Ishikawa (cell line): Measurements from ENCODE around the gene CGGBP1.

Source experiments
- CEBPB ChIP-seq: IDR thresholded peaks from 2 replicates; pipeline ENCODE4 v1.6.1; 2012
- EGR1 ChIP-seq: IDR thresholded peaks from 2 replicates; pipeline ENCODE4 v1.6.1; 2012
- EP300 ChIP-seq: IDR thresholded peaks from 2 replicates; pipeline ENCODE4 v1.6.1; 2012; ENCODE audit warnings: borderline replicate concordance
- MAX ChIP-seq: IDR thresholded peaks from 2 replicates; pipeline ENCODE4 v1.6.1; 2012
- NFIC ChIP-seq: IDR thresholded peaks from 2 replicates; pipeline ENCODE4 v1.6.1; 2012
- RAD21 ChIP-seq: IDR thresholded peaks from 2 replicates; pipeline ENCODE4 v1.6.1; 2012; ENCODE audit warnings: low read depth
- REST ChIP-seq: IDR thresholded peaks from 2 replicates; pipeline ENCODE4 v1.6.1; 2012; ENCODE audit warnings: low read depth, mild to moderate bottlenecking
- TAF1 ChIP-seq: IDR thresholded peaks from 2 replicates; pipeline ENCODE4 v1.6.1; 2012; ENCODE audit warnings: low read depth, mild to moderate bottlenecking
- TCF12 ChIP-seq: IDR thresholded peaks from 2 replicates; pipeline ENCODE4 v1.6.1; 2012; ENCODE audit warnings: low read depth
- TEAD4 ChIP-seq: IDR thresholded peaks from 2 replicates; pipeline ENCODE4 v1.6.1; 2012
- USF1 ChIP-seq: IDR thresholded peaks from 2 replicates; pipeline ENCODE4 v1.6.1; 2012
- YY1 ChIP-seq: IDR thresholded peaks from 2 replicates; pipeline ENCODE4 v1.6.1; 2012; ENCODE audit warnings: low read depth
- ZBTB7A ChIP-seq: IDR thresholded peaks from 2 replicates; pipeline ENCODE4 v1.6.1; 2012; ENCODE audit warnings: low read depth

GRCh38 chr3:88010810-88011209, 48.0 kb downstream of the CGGBP1 start:
- TF ChIP-seq MAX, result no peak
- no peak for TF ChIP-seq TAF1
- TF ChIP-seq USF1, result no peak
- TF ChIP-seq EGR1, result no peak
- TF ChIP-seq RAD21, result no peak
- no peak for TF ChIP-seq TEAD4
- TF ChIP-seq EP300, result no peak
- TF ChIP-seq TCF12, result no peak
- TF ChIP-seq YY1, result no peak
- no peak for TF ChIP-seq NFIC
- TF ChIP-seq REST, result no peak
- TF ChIP-seq CEBPB, result no peak
- no peak for TF ChIP-seq ZBTB7A
